ENCODE results near the gene BRD9. TPM values are rescaled to one million over a fixed set of nuclear protein-coding genes. Genes with fewer than 3 reads are reported as not detected.

The BRD9 gene
- total RNA-seq, 4 donors from 2014 or later, result 22.3 to 38.5 (median 28.4) TPM

- Histone ChIP-seq H3K4me1 (no peaks in the 10 kb centered on the region), H3K36me3 (no peaks in the 10 kb centered on the region), H3K27ac (no peak overlapping the region), H3K4me3 (no peak overlapping the region), H3K9me3 (no peaks in the 10 kb centered on the region), H3K27me3 (no peaks in the 10 kb centered on the region)
- no peak for ATAC-seq
- WGBS, 2 donors (ENCODE audit: low coverage in 1 of 2), result 67 to 94% methylated on average over 1 to 11 of the region's 11 CpGs
- TF ChIP-seq POLR2A (IDR thresholded peaks at IDR 0.05) (no peak), EP300 (IDR thresholded peaks at IDR 0.05) (no peak), CTCF (IDR thresholded peaks at IDR 0.05) (no peak), POLR2AphosphoS5 (IDR thresholded peaks at IDR 0.05) (no peak)
Observed at GRCh38 chr5:911601-912000, 19.0 kb upstream of the BRD9 start.

DNA sequence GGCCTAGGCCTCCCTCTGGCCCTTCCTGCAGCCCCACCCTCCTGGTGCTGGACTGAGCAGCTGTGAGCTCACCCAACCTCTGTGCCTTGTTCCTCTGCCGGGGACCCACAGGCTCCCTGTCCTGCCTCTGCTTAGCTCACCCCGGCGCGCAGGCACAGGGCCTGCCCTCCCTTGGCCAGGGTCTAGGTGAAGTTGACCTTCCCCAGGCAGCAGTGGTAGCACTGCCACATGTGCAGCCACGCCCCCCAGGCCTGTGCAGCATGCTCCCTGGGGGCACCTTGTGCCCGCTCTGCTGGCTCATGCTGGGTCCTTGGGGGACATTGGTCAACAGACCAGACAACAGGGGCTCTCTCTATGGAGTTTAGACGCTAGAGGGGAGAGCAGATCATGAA, 18.2 kb upstream of the BRD9 start:
- WGBS, 2 donors (ENCODE audit: low coverage in 1 of 2), result 80% methylated on average over 1 of the region's 7 CpGs; no CpG with 5 or more reads in 1 of the 2 donors
- H3K9me3 ChIP-seq, result no peaks in the 10 kb centered on the region
- ATAC-seq, result no peak
- TF ChIP-seq POLR2A (IDR thresholded peaks at IDR 0.05) (no peak), EP300 (IDR thresholded peaks at IDR 0.05) (no peak), CTCF (IDR thresholded peaks at IDR 0.05) (no peak), POLR2AphosphoS5 (IDR thresholded peaks at IDR 0.05) (no peak)
- H3K36me3 ChIP-seq, result no peaks in the 10 kb centered on the region
- no peak overlapping the region for H3K4me3 ChIP-seq
- no peak overlapping the region for H3K27ac ChIP-seq
- H3K4me1 ChIP-seq, result no peaks in the 10 kb centered on the region
- no peaks in the 10 kb centered on the region for H3K27me3 ChIP-seq

DNA sequence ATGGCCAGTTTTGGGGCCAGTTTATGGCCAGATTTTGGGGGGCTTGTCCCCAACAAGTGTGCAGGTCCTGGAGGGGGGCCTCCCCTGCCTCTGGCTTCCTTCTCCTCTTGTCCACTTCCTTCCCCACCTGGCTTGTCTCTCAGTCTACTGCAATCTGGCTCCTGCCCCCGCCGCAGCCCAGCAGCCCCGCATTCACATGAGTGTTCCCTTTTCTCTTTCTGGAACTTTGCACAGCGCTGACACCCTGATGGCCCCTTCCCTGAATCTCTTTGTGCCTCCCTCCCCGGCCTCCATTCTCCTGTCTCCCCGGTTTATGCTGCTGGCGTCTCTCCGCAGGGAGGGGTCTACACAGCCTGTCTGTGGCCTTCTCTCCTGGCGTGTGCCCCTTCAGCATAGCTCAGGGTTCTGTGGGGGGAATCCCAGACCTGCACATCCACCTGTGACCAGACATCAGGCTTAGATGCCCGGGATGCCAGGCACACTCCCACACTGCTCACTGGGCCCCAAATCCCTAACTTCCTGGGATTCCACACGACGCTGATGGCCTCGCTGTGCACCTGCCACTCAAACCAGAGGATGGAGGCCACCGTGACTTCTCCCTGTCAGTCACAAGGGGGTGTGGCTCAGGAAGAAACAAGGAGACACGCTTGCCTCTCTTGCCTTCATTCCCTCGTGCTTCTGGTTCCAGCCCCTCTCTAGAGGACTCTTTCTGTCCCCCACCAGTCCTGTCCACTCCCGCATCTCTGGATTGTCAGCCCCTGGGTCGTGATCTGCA, 17.6 kb upstream of the BRD9 start:
- WGBS, 2 donors (ENCODE audit: low coverage in 1 of 2), result 95 to 100% methylated on average over 8 to 14 of the region's 18 CpGs
- no peaks in the 10 kb centered on the region for H3K27me3 ChIP-seq
- no peaks in the 10 kb centered on the region for H3K9me3 ChIP-seq
- TF ChIP-seq POLR2AphosphoS5 (IDR thresholded peaks at IDR 0.05), result no peak
- TF ChIP-seq CTCF (IDR thresholded peaks at IDR 0.05), result no peak
- no peak for TF ChIP-seq POLR2A (IDR thresholded peaks at IDR 0.05)
- H3K4me3 ChIP-seq, result no peak overlapping the region
- no peaks in the 10 kb centered on the region for H3K4me1 ChIP-seq
- no peaks in the 10 kb centered on the region for H3K36me3 ChIP-seq
- no peak for ATAC-seq
- H3K27ac ChIP-seq, result no peak overlapping the region

GRCh38 chr5:909086-909485, 16.5 kb upstream of the BRD9 start:
- 88 to 93% methylated on average over 3 of the region's 8 CpGs for WGBS, 2 donors (ENCODE audit: low coverage in 1 of 2)

DNA sequence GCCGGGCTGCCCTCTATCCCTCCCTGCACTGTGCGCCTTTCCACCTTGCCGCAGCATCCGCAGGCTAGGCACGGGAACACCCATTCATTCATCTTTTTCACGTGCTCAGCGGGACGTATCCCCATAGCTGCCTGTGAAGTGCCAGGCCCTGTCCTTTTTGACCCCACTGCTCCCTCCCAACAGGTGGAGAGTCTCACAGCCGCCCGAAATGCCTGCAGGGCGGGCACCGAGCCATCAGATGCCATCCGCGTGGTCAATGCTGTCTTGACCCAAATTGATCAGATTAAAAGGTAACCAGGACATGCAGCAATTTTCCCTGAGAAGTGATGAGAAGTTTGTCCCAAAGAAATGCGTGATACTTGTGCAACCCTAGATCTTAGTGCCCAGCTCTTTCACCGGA, 15.6 kb upstream of the BRD9 start:
- WGBS, 2 donors (ENCODE audit: low coverage in 1 of 2), result 93 to 98% methylated on average over 8 to 10 of the region's 16 CpGs
- no peak for ATAC-seq
- Histone ChIP-seq H3K9me3 (no peaks in the 10 kb centered on the region), H3K36me3 (no peaks in the 10 kb centered on the region), H3K4me1 (no peaks in the 10 kb centered on the region), H3K27ac (no peak overlapping the region), H3K4me3 (no peak overlapping the region), H3K27me3 (no peaks in the 10 kb centered on the region)
- TF ChIP-seq POLR2AphosphoS5 (IDR thresholded peaks at IDR 0.05) (no peak), POLR2A (IDR thresholded peaks at IDR 0.05) (no peak), CTCF (IDR thresholded peaks at IDR 0.05) (no peak), EP300 (IDR thresholded peaks at IDR 0.05) (no peak)

More at GRCh38 chr5:909086-909485, 16.5 kb upstream of the BRD9 start:
- Histone ChIP-seq H3K27me3 (no peaks in the 10 kb centered on the region), H3K4me1 (no peaks in the 10 kb centered on the region), H3K4me3 (no peak overlapping the region), H3K27ac (no peak overlapping the region), H3K36me3 (no peaks in the 10 kb centered on the region), H3K9me3 (no peaks in the 10 kb centered on the region)
- no peak for ATAC-seq
- TF ChIP-seq POLR2AphosphoS5 (IDR thresholded peaks at IDR 0.05) (no peak), EP300 (IDR thresholded peaks at IDR 0.05) (no peak)

Data from gastroesophageal sphincter (tissue), 4 donors.